Measurements from ENCODE around the gene DISC1. TPM values are rescaled to one million over a fixed set of nuclear protein-coding genes. Genes with fewer than 3 reads are reported as not detected.

Gene DISC1
- total RNA-seq, 2 experiments from 2014 or later = 4.8 to 5.0 TPM

DNA sequence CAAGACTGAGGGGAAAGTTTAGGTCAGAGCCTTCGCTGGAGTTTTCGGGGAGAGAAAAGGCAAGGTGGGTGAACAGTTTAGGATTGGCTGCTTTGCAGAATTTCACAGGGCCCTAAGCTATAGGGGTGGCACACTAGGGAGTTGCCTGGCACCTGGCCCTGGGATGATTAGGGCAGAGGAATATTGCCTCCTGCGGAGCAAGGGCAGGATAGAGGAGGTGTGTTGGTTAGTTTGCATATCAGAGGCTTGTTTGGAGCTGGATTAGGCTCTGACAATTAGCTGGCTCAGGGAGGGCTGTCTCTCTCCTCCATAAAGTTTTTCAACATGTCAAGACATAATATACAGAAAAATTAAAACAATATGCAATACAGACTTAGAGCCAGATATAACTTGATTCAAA lies 436.4 kb downstream of the DISC1 start:
- DNase-seq = no peak

GRCh38 chr1:232066521-232066920 lies 439.9 kb downstream of the DISC1 start:
- Mint-ChIP-seq H3K27me3 (ENCODE audit: low read depth) (no peaks in the 10 kb centered on the region), H3K4me1 (ENCODE audit: low read depth) (no peaks in the 10 kb centered on the region), H3K9me3 (no peaks in the 10 kb centered on the region), H3K27ac (no peak overlapping the region), H3K4me3 (no peak overlapping the region), H3K36me3 (ENCODE audit: low read depth) (no peaks in the 10 kb centered on the region)
- CTCF ChIA-PET = no interaction called here
- intact Hi-C loops (cut with micrococcal nuclease) = no loop called here
- no peak for DNase-seq

More for the DNA sequence above, 436.4 kb downstream of the DISC1 start:
- Mint-ChIP-seq H3K4me3 (no peak overlapping the region), H3K4me1 (ENCODE audit: low read depth) (no peaks in the 10 kb centered on the region), H3K9me3 (no peaks in the 10 kb centered on the region), H3K36me3 (ENCODE audit: low read depth) (no peaks in the 10 kb centered on the region), H3K27me3 (ENCODE audit: low read depth) (no peaks in the 10 kb centered on the region), H3K27ac (no peak overlapping the region)
- CTCF ChIA-PET = no interaction called here
- intact Hi-C loops (cut with micrococcal nuclease) = no loop called here

GRCh38 chr1:232074265-232074664 lies 447.7 kb downstream of the DISC1 start:
- no peaks in the 10 kb centered on the region for H3K4me1 Mint-ChIP-seq (ENCODE audit: low read depth)
- peaks cover 2% of the 10 kb centered on the region for H3K9me3 Mint-ChIP-seq
- peaks cover 4% of the 10 kb centered on the region for H3K36me3 Mint-ChIP-seq (ENCODE audit: low read depth)
- no peak overlapping the region for H3K4me3 Mint-ChIP-seq
- intact Hi-C loops (cut with micrococcal nuclease) = no loop called here
- H3K27ac Mint-ChIP-seq = no peak overlapping the region
- CTCF ChIA-PET = no interaction called here
- DNase-seq = no peak
- peaks cover 3% of the 10 kb centered on the region for H3K27me3 Mint-ChIP-seq (ENCODE audit: low read depth)

DNA sequence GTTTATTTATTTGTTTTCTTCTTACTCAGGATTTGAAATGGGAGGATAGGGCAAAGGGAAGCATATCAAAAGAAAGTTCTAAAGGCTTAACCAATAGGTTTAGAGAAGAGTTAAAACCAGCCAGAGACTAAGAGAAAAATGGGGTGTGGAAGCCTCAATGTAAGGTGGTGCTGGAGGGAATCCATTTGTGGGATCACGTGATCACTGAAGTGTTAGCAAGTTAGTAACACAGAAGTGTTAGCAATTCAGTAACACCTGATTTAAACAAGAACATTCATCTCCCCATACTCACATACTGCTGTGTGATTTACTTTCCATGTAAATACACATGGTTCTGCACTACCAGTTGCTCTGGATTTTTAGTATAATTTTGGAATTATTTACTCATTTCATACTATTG lies 451.2 kb downstream of the DISC1 start:
- CTCF ChIA-PET = no interaction called here
- peaks cover 23% of the 10 kb centered on the region for H3K9me3 Mint-ChIP-seq
- H3K27me3 Mint-ChIP-seq (ENCODE audit: low read depth) = no peaks in the 10 kb centered on the region
- no peak overlapping the region for H3K27ac Mint-ChIP-seq
- H3K4me1 Mint-ChIP-seq (ENCODE audit: low read depth) = no peaks in the 10 kb centered on the region
- H3K4me3 Mint-ChIP-seq = no peak overlapping the region
- intact Hi-C loops (cut with micrococcal nuclease) = no loop called here
- no peak for DNase-seq
- H3K36me3 Mint-ChIP-seq (ENCODE audit: low read depth) = peaks cover 4% of the 10 kb centered on the region

- Mint-ChIP-seq H3K4me1 (ENCODE audit: low read depth) (no peaks in the 10 kb centered on the region), H3K4me3 (no peak overlapping the region), H3K36me3 (ENCODE audit: low read depth) (no peaks in the 10 kb centered on the region), H3K9me3 (peaks cover 16% of the 10 kb centered on the region), H3K27me3 (ENCODE audit: low read depth) (peaks cover 2% of the 10 kb centered on the region), H3K27ac (no peak overlapping the region)
- intact Hi-C loops (cut with micrococcal nuclease) = no loop called here
- DNase-seq = no peak
- CTCF ChIA-PET = no interaction called here
Measured at GRCh38 chr1:232084584-232085223, 458.1 kb downstream of the DISC1 start.

DNA sequence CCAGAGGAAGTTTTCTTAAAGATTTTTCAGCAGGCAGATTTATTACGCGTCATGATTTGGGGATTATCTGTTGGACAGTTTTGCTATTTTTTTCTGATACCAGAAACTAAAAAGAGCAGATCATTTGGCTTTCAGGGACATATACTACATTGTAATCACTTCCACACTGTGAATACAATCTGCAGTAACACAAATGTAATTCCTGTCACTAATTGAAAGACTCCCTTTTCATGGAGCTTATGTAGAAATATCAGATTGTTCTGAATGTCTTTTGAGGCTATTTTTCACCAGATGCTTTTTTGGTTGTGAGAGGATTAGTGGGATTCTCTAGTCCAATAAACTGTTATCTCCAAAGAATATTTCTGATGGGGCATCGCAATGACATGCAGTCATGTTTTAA lies 464.2 kb downstream of the DISC1 start:
- intact Hi-C loops (cut with micrococcal nuclease) = no loop called here
- no peaks in the 10 kb centered on the region for H3K9me3 Mint-ChIP-seq
- H3K4me1 Mint-ChIP-seq (ENCODE audit: low read depth) = no peaks in the 10 kb centered on the region
- no peaks in the 10 kb centered on the region for H3K36me3 Mint-ChIP-seq (ENCODE audit: low read depth)
- peaks cover 2% of the 10 kb centered on the region for H3K27me3 Mint-ChIP-seq (ENCODE audit: low read depth)
- H3K27ac Mint-ChIP-seq = no peak overlapping the region
- no peak overlapping the region for H3K4me3 Mint-ChIP-seq
- CTCF ChIA-PET = no interaction called here
- no peak for DNase-seq

Other genes starting within 250 kb of the DISC1 start
- 1 to 10 TPM; 9.6 to 9.8 TPM for gene EGLN1, start 204.5 kb upstream of the DISC1 start, total RNA-seq
- 10 to 100 TPM; 25.7 to 28.2 TPM for gene TSNAX, start 98.1 kb upstream of the DISC1 start, total RNA-seq